IMR-90 (cell line): ENCODE results near the gene EXOC6B. TPM values are rescaled to one million over a fixed set of nuclear protein-coding genes. Genes with fewer than 3 reads are reported as not detected.

Source experiments
- ATAC-seq: fragments of 200-7000 bp; cut with Tn5 transposase; 2 replicates; pipeline ENCODE4 v1.9.1; 2020; ENCODE audit warnings: low read depth, mild to moderate bottlenecking, moderate library complexity
- BruUV-seq: library from RNA; stranded (reverse); fragments of 400-500 nt; replicated peaks from 2 replicates; lab custom pipeline; 2021; lab: Mats Ljungman, UMichigan
- CTCF ChIA-PET: fragments of 300-600 bp; formaldehyde crosslinking; extraction: SDS; loops from one replicate; lab custom pipeline; 2021; ENCODE audit warnings: antibody characterized with exemption; lab: Yijun Ruan, JAX
- POLR2A ChIA-PET: fragments of 300-600 bp; sonication (Branson Sonifier 250); formaldehyde crosslinking; loops from one replicate; lab custom pipeline; 2022; ENCODE audit warnings: antibody characterized with exemption; ENCODE audit not compliant: unreplicated experiment; lab: Charles Lee
- DNase-seq: peaks from one replicate; pipeline ENCODE4 v3.0.0; 2013
- H2AFZ ChIP-seq: replicated peaks from 2 replicates; pipeline ENCODE3; 2013; ENCODE audit warnings: low read length, mild to moderate bottlenecking; ENCODE audit not compliant: poor library complexity
- H2AK5ac ChIP-seq: 2 replicates; pipeline ENCODE4 v1.6.1; 2013; ENCODE audit warnings: low read depth, low read length, inconsistent platforms
- H2AK9ac ChIP-seq: replicated peaks from 2 replicates; pipeline ENCODE3; 2013; ENCODE audit warnings: mild to moderate bottlenecking, low read depth, low read length, moderate library complexity; ENCODE audit not compliant: poor library complexity
- H2BK120ac ChIP-seq: 2 replicates; pipeline ENCODE4 v1.6.1; 2013; ENCODE audit warnings: low read depth, low read length, inconsistent platforms
- H2BK15ac ChIP-seq: 3 replicates; pipeline ENCODE4 v1.6.1; 2013; ENCODE audit warnings: low read depth, low read length, inconsistent platforms
- H2BK20ac ChIP-seq: 2 replicates; pipeline ENCODE4 v1.6.1; 2013; ENCODE audit warnings: low read depth, mild to moderate bottlenecking, inconsistent platforms, low read length, moderate library complexity
- H2BK5ac ChIP-seq: 2 replicates; pipeline ENCODE4 v1.6.1; 2013; ENCODE audit warnings: mild to moderate bottlenecking, low read depth, low read length, inconsistent platforms; ENCODE audit not compliant: poor library complexity, severe bottlenecking
- H3K14ac ChIP-seq: replicated peaks from 2 replicates; pipeline ENCODE4 v1.6.1; 2013; ENCODE audit warnings: low read depth, low read length, inconsistent platforms
- H3K18ac ChIP-seq: 2 replicates; pipeline ENCODE4 v1.6.1; 2013; ENCODE audit warnings: low read depth, low read length, control low read depth
- H3K23ac ChIP-seq: 2 replicates; pipeline ENCODE4 v1.6.1; 2013; ENCODE audit warnings: low read depth, low read length, inconsistent platforms
- H3K27ac ChIP-seq: 2 replicates; pipeline ENCODE4 v1.5.1; 2013; ENCODE audit warnings: mild to moderate bottlenecking, control low read depth, low read length; ENCODE audit not compliant: insufficient read depth
- H3K27me3 ChIP-seq: 2 replicates; pipeline ENCODE4 v1.6.1; 2013; ENCODE audit warnings: low read length; ENCODE audit not compliant: control insufficient read depth, insufficient read depth
- H3K36me3 ChIP-seq: 2 replicates; pipeline ENCODE4 v1.6.1; 2013; ENCODE audit warnings: low read length, mixed read lengths; ENCODE audit not compliant: control insufficient read depth, insufficient read depth
- H3K4ac ChIP-seq: 2 replicates; pipeline ENCODE4 v1.6.1; 2013; ENCODE audit warnings: low read depth, low read length, inconsistent platforms
- H3K4me1 ChIP-seq: 2 replicates; pipeline ENCODE4 v1.6.1; 2013; ENCODE audit warnings: low read length, mixed read lengths; ENCODE audit not compliant: control insufficient read depth, insufficient read depth
- H3K4me2 ChIP-seq: 2 replicates; pipeline ENCODE4 v1.6.1; 2013; ENCODE audit warnings: low read depth, mild to moderate bottlenecking, control low read depth, low read length, moderate library complexity
- H3K4me3 ChIP-seq: 2 replicates; pipeline ENCODE4 v1.5.1; 2013; ENCODE audit warnings: low read depth, mild to moderate bottlenecking, control low read depth, low read length, moderate library complexity; ENCODE audit not compliant: insufficient read depth
- H3K56ac ChIP-seq: 2 replicates; pipeline ENCODE4 v1.6.1; 2013; ENCODE audit warnings: low read length, inconsistent platforms; ENCODE audit not compliant: insufficient read depth; ENCODE audit errors: extremely low read depth
- H3K79me1 ChIP-seq, 2 experiments: 2 replicates each; pipeline ENCODE4 v1.6.1; 2013; ENCODE audit warnings: low read length in 2 of 2, inconsistent platforms in 1 of 2, low read depth in 1 of 2
- H3K9ac ChIP-seq: 2 replicates; pipeline ENCODE4 v1.6.1; 2013; ENCODE audit warnings: low read depth, low read length, control low read depth
- H3K9me1 ChIP-seq: 2 replicates; pipeline ENCODE4 v1.6.1; 2013; ENCODE audit warnings: low read length, inconsistent platforms; ENCODE audit not compliant: insufficient read depth
- H3K9me3 ChIP-seq: 2 replicates; pipeline ENCODE4 v1.6.1; 2013; ENCODE audit warnings: low read length; ENCODE audit not compliant: control insufficient read depth, insufficient read depth
- H4K20me1 ChIP-seq: 2 replicates; pipeline ENCODE4 v1.6.1; 2013; ENCODE audit warnings: low read length, inconsistent platforms; ENCODE audit not compliant: insufficient read depth
- H4K5ac ChIP-seq: 2 replicates; pipeline ENCODE4 v1.6.1; 2013; ENCODE audit warnings: mild to moderate bottlenecking, low read depth, low read length, control low read depth
- H4K8ac ChIP-seq, 2 experiments: 2 replicates each; pipeline ENCODE4 v1.6.1; 2013; ENCODE audit warnings: low read depth in 2 of 2, low read length in 2 of 2, control low read depth in 1 of 2, inconsistent platforms in 1 of 2
- H4K91ac ChIP-seq: 2 replicates; pipeline ENCODE4 v1.6.1; 2013; ENCODE audit warnings: low read depth, low read length, inconsistent platforms; ENCODE audit not compliant: insufficient read depth
- BHLHE40 ChIP-seq: fragments of 150-350 bp; IDR thresholded peaks from 2 replicates; pipeline ENCODE4 v1.6.1; 2016; ENCODE audit warnings: mild to moderate bottlenecking, low read depth, low read length
- CEBPB ChIP-seq: IDR thresholded peaks from 2 replicates; pipeline ENCODE4 v1.6.1; 2012; ENCODE audit warnings: low read depth, low read length, improper control_type of control experiment
- CHD1 ChIP-seq: IDR thresholded peaks from 2 replicates; pipeline ENCODE4 v1.6.1; 2012; ENCODE audit warnings: low read depth, low read length, improper control_type of control experiment
- FOS ChIP-seq: fragments of 150-350 bp; IDR thresholded peaks from 2 replicates; pipeline ENCODE4 v1.6.1; 2016; ENCODE audit warnings: low read depth, low read length
- MAFK ChIP-seq: IDR thresholded peaks from 2 replicates; pipeline ENCODE4 v1.6.1; 2012; ENCODE audit warnings: low read depth, low read length, improper control_type of control experiment
- MAZ ChIP-seq: IDR thresholded peaks from 2 replicates; pipeline ENCODE4 v1.6.1; 2012; ENCODE audit warnings: low read depth, mild to moderate bottlenecking, low read length, improper control_type of control experiment, moderate library complexity, borderline replicate concordance
- MXI1 ChIP-seq: IDR thresholded peaks from 2 replicates; pipeline ENCODE4 v1.6.1; 2012; ENCODE audit warnings: low read depth, mild to moderate bottlenecking, low read length, moderate library complexity, borderline replicate concordance
- NFE2L2 ChIP-seq: fragments of 150-350 bp; IDR thresholded peaks from 2 replicates; pipeline ENCODE4 v1.6.1; 2016; ENCODE audit warnings: low read depth, mild to moderate bottlenecking, low read length
- POLR2A ChIP-seq: IDR thresholded peaks from 2 replicates; pipeline ENCODE4 v1.6.1; 2012; ENCODE audit warnings: mild to moderate bottlenecking, low read depth, low read length
- RCOR1 ChIP-seq: IDR thresholded peaks from 2 replicates; pipeline ENCODE4 v1.6.1; 2012; ENCODE audit warnings: mild to moderate bottlenecking, low read length, improper control_type of control experiment; ENCODE audit not compliant: insufficient replicate concordance
- RFX5 ChIP-seq: IDR thresholded peaks from 2 replicates; pipeline ENCODE4 v1.8.0; 2012; ENCODE audit warnings: low read depth, mild to moderate bottlenecking, low read length, moderate library complexity
- dilution Hi-C: fragments of 300-500 bp; cut with HindIII; formaldehyde crosslinking; loops from one replicate; pipeline ENCODE4 v1.14.3; 2018; ENCODE audit warnings: low sequenced_read_pairs; ENCODE audit not compliant: unreplicated experiment
- in situ Hi-C: fragments of 300-500 bp; cut with MboI; formaldehyde crosslinking; loops from 3 replicates; pipeline ENCODE4 v1.14.3; 2019; ENCODE audit warnings: low sequenced_read_pairs, inconsistent platforms, mixed read lengths
- intact Hi-C: fragments of 100-400 bp; cut with micrococcal nuclease; formaldehyde crosslinking; loops from 2 replicates; pipeline ENCODE4 v1.10.0; 2022
- polyA plus RNA-seq, 3 experiments: library from polyadenylated mRNA; depleted of rRNA; stranded (reverse); fragments of >200 nt; gene quantifications; 2 replicates each; pipeline ENCODE4 v1.2.3, GENCODE V29; 2012; ENCODE audit warnings: low replicate concordance in 1 of 3
- total RNA-seq: library from RNA; depleted of rRNA; stranded (reverse); fragments of >200 nt; gene quantifications from 2 replicates; pipeline ENCODE4 v1.2.3, GENCODE V29; 2012
- TF ChIP-seq, protein P1 (sequence below): fragments of 150-350 bp; IDR thresholded peaks from 2 replicates; pipeline ENCODE4 v1.6.1; 2017; ENCODE audit warnings: mild to moderate bottlenecking, antibody characterized with exemption, low read length, low read depth

The EXOC6B gene
- total and polyA plus RNA-seq, 2 of the 4 experiments (the other 2 are of a cell fraction): 10.2 to 29.4 TPM

DNA sequence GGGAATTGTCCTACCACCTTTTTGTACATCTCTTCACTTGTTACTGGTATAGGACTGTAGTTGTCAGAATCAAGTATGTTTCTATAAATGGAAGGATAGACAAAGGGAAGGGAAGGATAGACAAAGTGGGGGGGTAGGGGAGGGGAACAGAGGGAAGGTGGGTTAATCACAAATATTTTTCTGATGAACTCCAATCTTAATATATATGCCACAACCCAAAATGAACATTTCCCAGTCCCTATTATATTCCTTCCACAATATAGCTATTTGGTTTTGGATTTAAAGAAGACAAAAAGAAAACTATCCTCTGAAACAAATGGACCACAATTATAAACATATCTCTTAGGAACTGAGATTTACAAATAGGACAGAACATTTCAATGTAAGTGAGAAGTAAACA, 329.4 kb downstream of the EXOC6B start:
- dilution Hi-C loops: no loop called here
- Histone ChIP-seq H3K9ac (no peak overlapping the region), H3K9me3 (no peaks in the 10 kb centered on the region), H3K36me3 (no peaks in the 10 kb centered on the region; the same call in 1 of the 2 replicates), H3K23ac (no peak overlapping the region), H3K4me2 (no peak overlapping the region), H4K20me1 (no peaks in the 10 kb centered on the region), H3K4ac (no peak overlapping the region), H3K14ac (no peak overlapping the region), H2AK9ac (no peak overlapping the region), H3K27ac (no peak overlapping the region), H4K5ac (no peak overlapping the region), H3K4me1 (no peaks in the 10 kb centered on the region), H3K56ac (no peak overlapping the region), H3K79me1 (no peaks in the 10 kb centered on the region), H2BK120ac (no peak overlapping the region), H3K9me1 (no peaks in the 10 kb centered on the region), H2AFZ (no peak overlapping the region), H2BK5ac (no peak overlapping the region), H2BK20ac (no peak overlapping the region), H4K91ac (no peak overlapping the region), H4K8ac (no peak overlapping the region), H2AK5ac (no peak overlapping the region), H2BK15ac (no peak overlapping the region), H3K4me3 (no peak overlapping the region), H3K18ac (no peak overlapping the region), H3K27me3 (no peaks in the 10 kb centered on the region)
- DNase-seq (no peak), ATAC-seq (no peak)
- TF ChIP-seq MXI1: no peak
- TF ChIP-seq CEBPB: no peak
- TF ChIP-seq, protein P1, sequence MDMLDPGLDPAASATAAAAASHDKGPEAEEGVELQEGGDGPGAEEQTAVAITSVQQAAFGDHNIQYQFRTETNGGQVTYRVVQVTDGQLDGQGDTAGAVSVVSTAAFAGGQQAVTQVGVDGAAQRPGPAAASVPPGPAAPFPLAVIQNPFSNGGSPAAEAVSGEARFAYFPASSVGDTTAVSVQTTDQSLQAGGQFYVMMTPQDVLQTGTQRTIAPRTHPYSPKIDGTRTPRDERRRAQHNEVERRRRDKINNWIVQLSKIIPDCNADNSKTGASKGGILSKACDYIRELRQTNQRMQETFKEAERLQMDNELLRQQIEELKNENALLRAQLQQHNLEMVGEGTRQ: no peak
- no peak for TF ChIP-seq RFX5
- TF ChIP-seq FOS: no peak
- no peak for TF ChIP-seq CHD1
- no peak for TF ChIP-seq RCOR1
- no peak for TF ChIP-seq NFE2L2
- no peak for TF ChIP-seq BHLHE40
- TF ChIP-seq MAZ: no peak
- no peak for TF ChIP-seq POLR2A
- no peak for TF ChIP-seq MAFK
- ChIA-PET POLR2A (no interaction called here), CTCF (no interaction called here)
- intact Hi-C loops: no loop called here
- no TSS peak for BruUV-seq
- in situ Hi-C loops: no loop called here
